Epithelial cell of umbilical artery (primary cell): ENCODE results near the gene PTCH2. TPM values are rescaled to one million over a fixed set of nuclear protein-coding genes. Genes with fewer than 3 reads are reported as not detected.

Experiments
- total RNA-seq: library from RNA; depleted of rRNA; stranded (reverse); fragments of >200 nt; gene quantifications from 2 replicates; pipeline ENCODE4 v1.2.3, GENCODE V29; 2014

PTCH2 gene
- 0.30 TPM in 1 of 2 replicates, not detected in the other for total RNA-seq

GRCh38 chr1:44842862-44843655, at the start of gene PTCH2:
TSS of gene PTCH2 (minus strand) at chr1:44843253. CDS start at chr1:44842932, 321 bp downstream.

GRCh38 chr1:44808063-44808937, 34.8 kb downstream of the PTCH2 start, which contains the start of gene BTBD19:
TSS of gene BTBD19 (plus strand) at chr1:44808523. CDS start at chr1:44808821, 298 bp downstream.

GRCh38 chr1:44806704-44807363, 36.2 kb downstream of the PTCH2 start, which contains the start of gene DYNLT4:
TSS of gene DYNLT4 (minus strand) at chr1:44807351. CDS start at chr1:44806668, 683 bp downstream.

GRCh38 chr1:44799770-44800584, 43.1 kb downstream of the PTCH2 start, which contains the start of gene PLK3:
TSS of gene PLK3 (plus strand) at chr1:44800377. CDS start at chr1:44800464, 87 bp downstream.

GRCh38 chr1:44788120-44788860, 54.8 kb downstream of the PTCH2 start, which contains the start of gene BEST4:
TSS of gene BEST4 (minus strand) at chr1:44788170. CDS start at chr1:44787705, 465 bp downstream.

GRCh38 chr1:44775078-44775929, 67.7 kb downstream of the PTCH2 start, which contains the start of gene RPS8:
TSS of gene RPS8 (plus strand) at chr1:44775540. CDS start at chr1:44775597, 57 bp downstream.

Other genes with a start within 250 kb of the PTCH2 start
- gene TMEM53, start 168.8 kb downstream of the PTCH2 start, total RNA-seq, result 3.2 and 5.0 TPM in 2 replicates
- gene ARMH1, start 168.5 kb downstream of the PTCH2 start, total RNA-seq, result 0.46 TPM in 1 of 2 replicates, not detected in the other
- gene RNU5D-1, start 112.1 kb downstream of the PTCH2 start, total RNA-seq, result not detected in 2 replicates
- 31.2 and 35.3 TPM in 2 replicates for gene KIF2C, start 103.4 kb downstream of the PTCH2 start, total RNA-seq
- gene RPS8, start 67.7 kb downstream of the PTCH2 start, total RNA-seq, result 1,943 and 2,370 TPM in 2 replicates
- gene BEST4, start 55.1 kb downstream of the PTCH2 start, total RNA-seq, result 0.32 TPM in 1 of 2 replicates, not detected in the other
- gene PLK3, start 42.9 kb downstream of the PTCH2 start, total RNA-seq, result 18.5 and 32.2 TPM in 2 replicates
- gene DYNLT4, start 35.9 kb downstream of the PTCH2 start, total RNA-seq, result not detected in 2 replicates
- gene BTBD19, start 34.7 kb downstream of the PTCH2 start, total RNA-seq, result 8.1 and 8.2 TPM in 2 replicates
- 51.0 and 55.5 TPM in 2 replicates for gene EIF2B3, start 143.3 kb upstream of the PTCH2 start, total RNA-seq
- 16.9 and 22.3 TPM in 2 replicates for gene HECTD3, start 168.1 kb upstream of the PTCH2 start, total RNA-seq
- 223 and 329 TPM in 2 replicates for gene UROD, start 169.0 kb upstream of the PTCH2 start, total RNA-seq